Nephron progenitor cell (in vitro differentiated cells): ENCODE results near the gene ZBTB24.
A peak's percentile ranks its signal among the peaks of the same experiment; 100 is the strongest.

Experiments
- DNase-seq: peaks from one replicate; pipeline ENCODE4 v3.0.0; 2021
- H3K27ac Mint-ChIP-seq: 2 replicates; pipeline ENCODE4 v1.8.0; 2021; ENCODE audit warnings: mild to moderate bottlenecking, moderate library complexity, mixed read lengths
- H3K27me3 Mint-ChIP-seq: 2 replicates; pipeline ENCODE4 v1.8.0; 2021; ENCODE audit warnings: mild to moderate bottlenecking, low read depth, mixed read lengths; ENCODE audit not compliant: poor library complexity
- H3K36me3 Mint-ChIP-seq: 2 replicates; pipeline ENCODE4 v1.8.0; 2021; ENCODE audit warnings: low read depth, mixed read lengths
- H3K4me1 Mint-ChIP-seq: 2 replicates; pipeline ENCODE4 v1.8.0; 2021; ENCODE audit warnings: mixed read lengths
- H3K4me3 Mint-ChIP-seq: 2 replicates; pipeline ENCODE4 v1.8.0; 2021; ENCODE audit warnings: mild to moderate bottlenecking, moderate library complexity, mixed read lengths
- H3K9me3 Mint-ChIP-seq: 2 replicates; pipeline ENCODE4 v1.8.0; 2021; ENCODE audit warnings: mild to moderate bottlenecking, moderate library complexity, mixed read lengths
- CTCF ChIP-seq: fragments of 200-600 bp; sonication (generic); IDR thresholded peaks from 2 replicates; pipeline ENCODE4 v1.5.0; 2021; ENCODE audit warnings: antibody characterized with exemption

Gene ZBTB24

GRCh38 chr6:109486068-109486467 is 3.0 kb upstream of the ZBTB24 start:
- H3K27me3 Mint-ChIP-seq: peaks cover 36% of the 10 kb centered on the region
- H3K4me3 Mint-ChIP-seq: no peak overlapping the region
- peaks cover 12% of the 10 kb centered on the region for H3K36me3 Mint-ChIP-seq
- H3K27ac Mint-ChIP-seq: no peak overlapping the region
- no peak for TF ChIP-seq CTCF
- H3K4me1 Mint-ChIP-seq: peaks cover 26% of the 10 kb centered on the region
- DNase-seq: no peak
- H3K9me3 Mint-ChIP-seq: no peaks in the 10 kb centered on the region

GRCh38 chr6:109485266-109485935 is 2.4 kb upstream of the ZBTB24 start:
- H3K27me3 Mint-ChIP-seq: peaks cover 36% of the 10 kb centered on the region
- no peak for TF ChIP-seq CTCF
- no peaks in the 10 kb centered on the region for H3K9me3 Mint-ChIP-seq
- H3K4me1 Mint-ChIP-seq: peaks cover 24% of the 10 kb centered on the region
- no peak for DNase-seq
- peaks cover 17% of the 10 kb centered on the region for H3K36me3 Mint-ChIP-seq
- no peak overlapping the region for H3K27ac Mint-ChIP-seq
- no peak overlapping the region for H3K4me3 Mint-ChIP-seq

- no peak for TF ChIP-seq CTCF
- Mint-ChIP-seq H3K4me1 (peaks cover 30% of the 10 kb centered on the region), H3K9me3 (no peaks in the 10 kb centered on the region), H3K36me3 (peaks cover 28% of the 10 kb centered on the region), H3K27ac (no peak overlapping the region), H3K27me3 (peaks cover 36% of the 10 kb centered on the region), H3K4me3 (peak overlapping the region; percentile 81)
- no peak for DNase-seq
Observed at GRCh38 chr6:109484122-109484521, 1.1 kb upstream of the ZBTB24 start.

- DNase-seq: no peak
- no peaks in the 10 kb centered on the region for H3K9me3 Mint-ChIP-seq
- peaks cover 36% of the 10 kb centered on the region for H3K27me3 Mint-ChIP-seq
- peak overlapping the region; percentile 81 for H3K4me3 Mint-ChIP-seq
- no peak for TF ChIP-seq CTCF
- peaks cover 35% of the 10 kb centered on the region for H3K4me1 Mint-ChIP-seq
- peaks cover 32% of the 10 kb centered on the region for H3K36me3 Mint-ChIP-seq
- H3K27ac Mint-ChIP-seq: no peak overlapping the region
Observed at GRCh38 chr6:109483735-109484057, 677 bp upstream of the ZBTB24 start.

- DNase-seq: no peak
- peaks cover 25% of the 10 kb centered on the region for H3K27me3 Mint-ChIP-seq
- no peaks in the 10 kb centered on the region for H3K9me3 Mint-ChIP-seq
- no peak for TF ChIP-seq CTCF
- H3K36me3 Mint-ChIP-seq: peaks cover 45% of the 10 kb centered on the region
- peaks cover 46% of the 10 kb centered on the region for H3K4me1 Mint-ChIP-seq
- peak overlapping the region; percentile 97 for H3K4me3 Mint-ChIP-seq
- H3K27ac Mint-ChIP-seq: no peak overlapping the region
Observed at GRCh38 chr6:109480993-109481480, 2.0 kb downstream of the ZBTB24 start.
